Lower lobe of right lung (tissue), 2 donors: ENCODE data around the gene FGR. TPM values are rescaled to one million over a fixed set of nuclear protein-coding genes. Genes with fewer than 3 reads are reported as not detected.

Experiments used
- ATAC-seq, 2 donors: fragments of 200-7000 bp; cut with Tn5 transposase; one replicate each; pipeline ENCODE4 v1.9.1; 2020 to 2022; ENCODE audit warnings: mild to moderate bottlenecking in 2 of 2, moderate library complexity in 2 of 2
- DNase-seq: peaks from one replicate; pipeline ENCODE4 v3.0.0-alpha.2; 2020
- H3K27ac ChIP-seq: fragments of 200-600 bp; one replicate; pipeline ENCODE4 v1.8.0; 2022
- H3K27me3 ChIP-seq: fragments of 200-600 bp; one replicate; pipeline ENCODE4 v1.8.0; 2022; ENCODE audit warnings: low read depth
- H3K36me3 ChIP-seq: fragments of 200-600 bp; one replicate; pipeline ENCODE4 v1.8.0; 2022; ENCODE audit warnings: mild to moderate bottlenecking
- H3K4me1 ChIP-seq: fragments of 200-600 bp; one replicate; pipeline ENCODE4 v1.8.0; 2022
- H3K4me3 ChIP-seq: fragments of 200-600 bp; one replicate; pipeline ENCODE4 v1.8.0; 2022; ENCODE audit warnings: mild to moderate bottlenecking
- H3K9me3 ChIP-seq: fragments of 200-600 bp; one replicate; pipeline ENCODE4 v1.8.0; 2022
- CTCF ChIP-seq: fragments of 200-600 bp; IDR thresholded peaks from one replicate; pipeline ENCODE4 v1.8.0; 2022; ENCODE audit warnings: antibody characterized with exemption, mild to moderate bottlenecking
- intact Hi-C: fragments of 100-400 bp; cut with DNase I; formaldehyde crosslinking; loops from one replicate; pipeline ENCODE4 v1.11.0; 2022
- total RNA-seq: library from RNA; stranded (reverse); fragmentation: NEBNext Ultra II Directional; extraction: Animal tissue kit (Norgen Biotek cat#: 25700); gene quantifications from one replicate; pipeline ENCODE4 v1.2.1, GENCODE V29; 2021
- donor health status: DM: no; HTN: yes; CAD: no; lungs with severe emphysema.

Gene FGR
- total RNA-seq, 1 donor from 2014 or later, result 193 TPM

- H3K27ac ChIP-seq, result peak overlapping the region; percentile 18
- peaks cover 71% of the 10 kb centered on the region for H3K4me1 ChIP-seq
- H3K36me3 ChIP-seq, result no peaks in the 10 kb centered on the region
- DNase-seq (no peak), ATAC-seq (no peak)
- H3K4me3 ChIP-seq, result no peak overlapping the region
- intact Hi-C loops, result no loop called here
- no peak for TF ChIP-seq CTCF
- no peaks in the 10 kb centered on the region for H3K27me3 ChIP-seq
- H3K9me3 ChIP-seq, result no peaks in the 10 kb centered on the region
Measured at GRCh38 chr1:27592931-27593677, 41.9 kb downstream of the FGR start.

- Histone ChIP-seq H3K4me1 (peaks cover 64% of the 10 kb centered on the region), H3K4me3 (no peak overlapping the region), H3K36me3 (no peaks in the 10 kb centered on the region), H3K27me3 (no peaks in the 10 kb centered on the region), H3K27ac (no peak overlapping the region), H3K9me3 (no peaks in the 10 kb centered on the region)
- ATAC-seq (no peak), DNase-seq (no peak)
- intact Hi-C loops, result no loop called here
- no peak for TF ChIP-seq CTCF
Measured at GRCh38 chr1:27592232-27592930, 42.6 kb downstream of the FGR start.

GRCh38 chr1:27591622-27592021 lies 43.4 kb downstream of the FGR start:
- H3K27me3 ChIP-seq, result no peaks in the 10 kb centered on the region
- ATAC-seq (no peak), DNase-seq (no peak)
- no peak overlapping the region for H3K27ac ChIP-seq
- intact Hi-C loops, result no loop called here
- TF ChIP-seq CTCF, result no peak
- H3K9me3 ChIP-seq, result no peaks in the 10 kb centered on the region
- no peak overlapping the region for H3K4me3 ChIP-seq
- H3K36me3 ChIP-seq, result no peaks in the 10 kb centered on the region
- H3K4me1 ChIP-seq, result peaks cover 62% of the 10 kb centered on the region

- Histone ChIP-seq H3K36me3 (no peaks in the 10 kb centered on the region), H3K27ac (peak overlapping the region; percentile 58), H3K27me3 (no peaks in the 10 kb centered on the region), H3K4me3 (no peak overlapping the region), H3K4me1 (peaks cover 56% of the 10 kb centered on the region), H3K9me3 (no peaks in the 10 kb centered on the region)
- TF ChIP-seq CTCF, result no peak
- DNase-seq (no peak), ATAC-seq (peak in 1 of 2 donors; percentile 19)
- intact Hi-C loops, result no loop called here
Measured at GRCh38 chr1:27590917-27591508, 44.0 kb downstream of the FGR start.

GRCh38 chr1:27589841-27590426 lies 45.1 kb downstream of the FGR start:
- intact Hi-C loops, result no loop called here
- ATAC-seq (peak; percentile 37 to 68), DNase-seq (peak; percentile 66)
- no peaks in the 10 kb centered on the region for H3K36me3 ChIP-seq
- no peak for TF ChIP-seq CTCF
- H3K9me3 ChIP-seq, result no peaks in the 10 kb centered on the region
- H3K27me3 ChIP-seq, result no peaks in the 10 kb centered on the region
- no peak overlapping the region for H3K4me3 ChIP-seq
- H3K4me1 ChIP-seq, result peaks cover 55% of the 10 kb centered on the region
- peak overlapping the region; percentile 41 for H3K27ac ChIP-seq
